H7 (cell line): ENCODE measurements around the gene CACHD1. TPM values are rescaled to one million over a fixed set of nuclear protein-coding genes. Genes with fewer than 3 reads are reported as not detected.

ENCODE experiments used
- DNase-seq: peaks from one replicate; pipeline ENCODE4 v3.0.0; 2012
- H3K27me3 ChIP-seq: 2 replicates; pipeline ENCODE4 v1.6.0; 2011; ENCODE audit warnings: mild to moderate bottlenecking, low read length; ENCODE audit not compliant: control insufficient read depth, insufficient read depth
- H3K36me3 ChIP-seq: replicated peaks from 2 replicates; pipeline ENCODE4 v1.5.1; 2011; ENCODE audit warnings: low read length; ENCODE audit not compliant: control insufficient read depth, insufficient read depth
- H3K4me3 ChIP-seq: 2 replicates; pipeline ENCODE4 v1.5.1; 2011; ENCODE audit warnings: low read depth, mild to moderate bottlenecking, control low read depth, low read length, moderate library complexity; ENCODE audit not compliant: insufficient read depth
- total RNA-seq: library from RNA; depleted of rRNA; stranded (reverse); fragments of >200 nt; shearing (Covaris generic); gene quantifications from 2 replicates; pipeline ENCODE4 v1.2.3, GENCODE V29; 2014

CACHD1 gene
- total RNA-seq, 1 experiment from 2014 or later: 53.5 TPM

DNA sequence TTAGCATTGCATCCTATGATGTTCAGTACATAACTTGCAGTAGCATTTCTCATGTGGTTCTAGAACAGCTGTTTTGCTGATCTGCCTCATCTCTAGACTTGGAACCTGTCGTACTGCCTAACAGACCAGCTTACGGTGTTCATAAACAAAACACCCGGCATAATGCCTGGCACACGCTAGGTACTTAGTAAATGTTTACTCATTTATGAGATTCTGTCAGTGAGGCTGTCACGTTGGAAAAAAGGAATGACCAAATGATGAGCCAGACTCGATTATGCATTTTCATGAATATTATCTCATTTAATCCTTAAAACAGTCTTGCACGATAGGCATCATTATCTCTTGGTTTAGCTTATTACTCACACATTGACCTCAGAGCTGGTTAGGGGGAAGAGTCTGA is 46.4 kb downstream of the CACHD1 start:
- no peaks in the 10 kb centered on the region for H3K36me3 ChIP-seq
- no peaks in the 10 kb centered on the region for H3K27me3 ChIP-seq
- DNase-seq: no peak
- H3K4me3 ChIP-seq: no peak overlapping the region

DNA sequence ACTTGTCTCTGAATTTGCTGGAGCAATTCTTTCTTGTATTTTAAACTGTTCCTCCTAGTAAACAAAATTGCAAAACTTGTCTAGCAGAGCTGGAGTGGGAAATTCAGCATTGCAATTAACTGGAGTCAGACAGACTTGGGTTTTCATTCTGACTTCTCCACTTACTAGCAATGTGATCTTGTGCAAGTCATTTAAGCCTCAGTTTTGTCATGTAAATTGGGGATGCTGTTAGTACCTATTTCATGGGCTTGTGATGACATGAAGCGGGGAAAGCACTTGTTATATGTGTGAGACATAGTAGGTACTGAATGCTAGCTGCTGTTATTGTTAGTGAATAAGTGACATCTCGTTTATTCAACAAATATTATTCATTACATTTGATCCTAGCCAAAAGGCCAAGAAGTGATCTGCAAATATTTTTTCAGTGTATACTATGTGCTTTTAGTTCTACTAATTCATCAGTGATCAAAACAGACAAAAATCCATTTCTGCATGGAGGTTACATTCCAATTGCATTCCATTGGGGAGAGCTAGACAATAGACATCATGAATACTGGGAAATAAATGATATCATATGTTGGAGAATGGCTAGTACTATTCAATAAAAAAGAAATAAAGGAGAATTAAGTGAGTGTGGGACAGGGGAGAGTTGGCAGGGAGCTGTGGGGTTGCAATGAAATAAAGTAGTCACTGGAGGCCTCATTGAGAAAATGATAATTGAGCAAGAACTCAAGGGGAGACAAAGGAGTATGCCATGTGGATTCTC is 47.1 kb downstream of the CACHD1 start:
- no peak for DNase-seq
- Histone ChIP-seq H3K27me3 (no peaks in the 10 kb centered on the region), H3K36me3 (no peaks in the 10 kb centered on the region), H3K4me3 (no peak overlapping the region)

DNA sequence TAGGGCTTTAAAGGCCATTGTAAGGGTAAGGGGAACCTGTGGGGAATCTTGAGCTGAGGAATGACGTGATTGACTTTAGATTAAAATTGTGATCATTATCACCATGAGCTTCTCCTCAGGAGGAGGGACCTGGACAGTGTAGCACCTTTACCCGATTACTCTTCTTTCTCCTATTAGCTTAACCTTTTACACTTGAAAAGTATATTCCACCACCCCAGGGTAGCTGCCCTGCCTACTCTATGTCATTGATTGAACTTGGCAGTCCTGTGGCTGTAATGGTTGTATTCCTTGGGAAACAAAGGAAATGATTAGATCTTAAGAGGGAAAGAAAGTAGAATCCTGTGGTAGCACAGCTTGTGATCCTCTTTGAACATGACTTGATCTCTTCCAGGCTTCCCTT is 47.7 kb downstream of the CACHD1 start:
- Histone ChIP-seq H3K4me3 (no peak overlapping the region), H3K36me3 (no peaks in the 10 kb centered on the region), H3K27me3 (no peaks in the 10 kb centered on the region)
- DNase-seq: no peak

DNA sequence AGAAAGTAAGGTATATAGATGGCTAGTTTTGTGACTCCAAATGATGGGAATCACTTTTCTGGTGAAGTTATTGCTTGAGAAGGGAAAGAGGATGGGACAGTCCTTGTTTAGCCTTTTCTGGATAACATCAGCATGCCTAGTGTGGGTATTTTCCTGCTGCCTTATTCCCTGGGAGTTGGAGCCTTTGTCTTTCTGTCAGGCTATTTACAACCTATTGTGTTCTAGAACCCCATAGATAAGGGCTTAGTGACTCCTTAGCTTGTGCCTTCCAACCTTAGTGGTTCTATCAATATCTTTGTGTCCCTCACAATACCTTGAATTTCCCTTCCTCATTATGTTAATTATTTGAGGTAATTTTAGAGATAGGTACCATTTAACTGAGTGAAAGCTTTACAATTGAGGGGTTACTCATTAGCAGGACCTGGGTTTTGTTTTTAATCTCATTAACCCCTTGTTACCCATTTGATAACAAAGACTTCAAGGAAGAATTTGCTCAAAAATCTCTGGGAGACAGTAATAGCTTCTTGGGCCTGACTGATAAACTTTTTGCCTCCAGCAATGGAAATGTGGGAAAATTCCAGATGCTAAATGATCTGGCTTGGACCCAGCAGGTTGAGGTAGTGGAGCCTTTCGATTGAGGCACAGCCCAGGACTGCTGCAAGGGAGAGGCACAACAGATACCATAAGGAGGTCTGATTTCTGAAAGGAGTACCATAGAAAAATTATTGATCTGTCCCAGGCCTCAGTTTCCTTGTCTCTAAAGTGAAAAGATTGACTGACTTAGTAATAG is 49.0 kb downstream of the CACHD1 start:
- Histone ChIP-seq H3K27me3 (no peaks in the 10 kb centered on the region), H3K36me3 (no peaks in the 10 kb centered on the region), H3K4me3 (no peak overlapping the region)
- DNase-seq: no peak

DNA sequence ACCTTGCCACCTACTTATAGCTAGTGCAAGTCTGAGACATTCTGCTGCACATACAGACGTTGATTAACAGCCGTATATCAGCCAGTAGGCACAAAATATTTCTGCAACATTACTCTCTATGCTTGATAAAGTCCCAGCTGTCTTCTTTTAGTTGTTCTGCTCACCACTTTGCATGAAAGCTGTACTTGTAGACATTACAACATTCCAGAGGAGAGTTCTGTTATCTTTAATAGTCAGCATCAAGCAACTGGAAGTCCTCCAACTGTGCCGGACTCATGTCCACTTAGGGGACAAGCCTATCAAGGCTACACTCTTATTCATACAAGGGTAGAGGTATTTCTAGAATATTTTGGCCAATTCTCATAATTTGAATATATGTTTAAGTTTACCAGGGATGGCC is 50.0 kb downstream of the CACHD1 start:
- H3K27me3 ChIP-seq: no peaks in the 10 kb centered on the region
- no peak overlapping the region for H3K4me3 ChIP-seq
- H3K36me3 ChIP-seq: no peaks in the 10 kb centered on the region
- DNase-seq: no peak

DNA sequence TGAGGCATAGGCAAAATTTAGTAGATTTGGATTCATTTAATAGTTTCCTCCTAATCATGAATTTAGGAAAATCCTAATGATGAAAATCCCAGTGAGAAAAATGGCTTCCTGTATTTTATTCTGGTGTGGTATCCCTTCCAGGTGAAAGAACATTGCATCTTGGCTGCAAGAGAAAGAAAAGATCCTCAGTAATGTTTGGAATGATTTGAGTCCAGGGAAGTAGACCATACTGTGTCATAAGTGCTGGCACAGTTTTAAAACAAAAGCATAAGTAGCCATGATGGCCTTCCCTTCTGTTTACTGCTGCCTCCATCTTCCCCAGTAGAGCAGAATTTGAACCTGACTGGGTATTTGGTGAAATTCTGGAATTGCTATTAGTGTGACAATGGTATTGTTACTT is 52.8 kb downstream of the CACHD1 start:
- Histone ChIP-seq H3K27me3 (no peaks in the 10 kb centered on the region), H3K4me3 (no peak overlapping the region), H3K36me3 (no peaks in the 10 kb centered on the region)
- DNase-seq: no peak

DNA sequence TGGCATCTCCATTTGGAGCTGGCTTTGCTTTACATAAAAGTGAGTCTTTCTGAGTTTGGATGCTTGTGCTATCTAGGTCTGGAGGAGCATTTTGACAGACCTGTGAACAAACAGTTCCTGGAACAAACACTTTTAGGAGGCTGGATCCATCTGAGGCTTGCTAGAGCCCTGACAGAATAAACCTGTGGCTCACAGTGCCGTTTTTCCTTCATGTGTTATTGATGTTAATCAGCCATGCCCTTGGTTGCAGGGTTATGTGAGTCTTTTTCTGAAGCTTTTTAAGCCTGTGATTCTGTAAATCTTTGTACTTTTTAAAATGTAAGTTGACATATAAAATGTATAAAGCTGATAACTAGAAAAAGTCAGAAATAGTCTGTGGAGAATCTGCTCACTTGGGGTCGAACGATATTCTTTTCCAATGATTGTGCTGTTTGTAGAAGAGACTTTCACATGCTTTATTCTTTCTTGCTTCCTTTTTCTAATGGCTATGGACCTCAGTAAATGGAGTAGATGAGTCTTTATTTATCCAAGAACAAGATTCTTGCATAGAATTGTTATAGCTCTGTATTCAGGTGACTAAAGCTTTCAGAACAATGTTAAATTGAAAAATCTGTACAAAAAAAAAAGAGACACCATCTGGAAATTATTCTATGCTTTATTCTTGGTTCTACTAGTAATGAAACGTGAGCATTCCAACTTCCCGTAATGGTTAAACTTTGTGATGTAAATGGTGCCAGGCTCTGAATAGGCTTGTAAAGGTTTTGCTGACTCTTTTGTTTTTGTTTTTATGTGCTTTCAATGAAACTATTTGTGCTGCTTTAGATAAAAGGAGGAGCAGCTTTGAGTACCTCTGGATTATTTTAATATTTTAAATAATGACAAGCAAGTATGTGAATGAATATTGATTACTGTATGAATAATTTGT is 53.7 kb downstream of the CACHD1 start:
- Histone ChIP-seq H3K4me3 (no peak overlapping the region), H3K36me3 (no peaks in the 10 kb centered on the region), H3K27me3 (no peaks in the 10 kb centered on the region)
- DNase-seq: no peak

DNA sequence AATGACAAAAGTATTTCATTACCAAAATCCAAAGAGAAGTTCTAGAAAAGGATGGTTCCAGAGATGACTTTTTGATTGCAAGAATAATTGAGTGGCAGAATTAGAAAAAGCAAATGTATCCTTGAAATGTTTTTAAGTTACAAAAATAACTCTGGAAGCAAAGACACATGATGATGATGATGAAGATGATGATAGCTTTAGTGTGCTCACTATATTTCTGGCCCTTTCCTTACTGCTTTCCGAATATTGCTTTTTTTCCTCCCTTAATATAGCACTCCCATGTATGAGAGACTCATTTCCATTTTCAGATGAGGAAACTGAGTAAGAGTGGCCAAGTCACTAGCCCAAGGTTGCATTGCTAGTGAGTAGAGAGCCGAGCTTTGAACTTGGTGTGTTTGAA is 54.7 kb downstream of the CACHD1 start:
- Histone ChIP-seq H3K36me3 (no peaks in the 10 kb centered on the region), H3K27me3 (no peaks in the 10 kb centered on the region), H3K4me3 (no peak overlapping the region)
- DNase-seq: no peak

DNA sequence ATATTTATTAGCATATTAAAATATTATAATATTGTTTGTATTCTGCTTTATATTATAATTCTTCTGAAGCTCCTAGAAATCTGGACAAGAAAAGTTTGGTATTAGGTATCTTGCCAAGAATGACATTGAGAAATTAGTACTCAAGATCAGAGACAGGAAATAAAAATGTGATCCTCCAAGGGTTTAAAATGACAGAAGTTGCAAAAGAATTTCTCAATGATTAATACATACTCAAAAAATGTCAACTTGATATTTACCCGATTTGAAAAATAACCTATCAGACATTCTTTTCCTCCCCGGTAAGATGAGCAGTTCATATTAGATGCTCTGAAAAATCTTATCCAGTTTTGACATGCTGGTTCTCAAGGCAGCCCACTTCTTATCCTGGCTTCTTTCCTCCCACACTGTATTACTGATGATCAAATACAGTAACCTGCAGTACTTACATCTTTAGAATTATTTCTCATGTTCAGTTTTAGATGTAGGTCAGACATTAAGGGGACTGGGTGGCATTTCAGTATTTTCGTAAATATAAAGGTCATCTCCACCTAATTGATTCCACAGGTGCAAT is 55.3 kb downstream of the CACHD1 start:
- no peaks in the 10 kb centered on the region for H3K27me3 ChIP-seq

DNA sequence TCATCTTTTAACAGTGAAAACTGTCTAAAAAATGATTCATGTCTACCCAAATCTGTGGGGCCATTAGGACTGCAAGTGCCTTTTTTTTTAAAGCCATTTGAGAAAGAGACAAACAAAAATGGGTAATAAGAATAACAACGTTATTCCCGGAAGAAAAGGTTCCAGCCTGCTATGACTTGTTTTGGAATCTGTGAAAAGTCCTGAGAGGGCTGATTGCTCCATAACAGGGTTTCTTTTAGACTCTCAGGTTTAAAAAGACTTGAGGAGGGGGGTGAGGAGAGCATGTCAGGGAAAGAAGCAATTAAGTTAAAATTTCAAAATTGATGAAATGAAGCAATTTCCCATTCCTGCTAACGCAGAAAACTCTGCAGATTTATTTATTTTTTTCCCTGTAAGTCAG is 56.4 kb downstream of the CACHD1 start:
- no peaks in the 10 kb centered on the region for H3K36me3 ChIP-seq
- H3K27me3 ChIP-seq: no peaks in the 10 kb centered on the region
- DNase-seq: no peak
- H3K4me3 ChIP-seq: no peak overlapping the region

More for the DNA sequence above, 55.3 kb downstream of the CACHD1 start:
- H3K36me3 ChIP-seq: no peaks in the 10 kb centered on the region
- H3K4me3 ChIP-seq: no peak overlapping the region
- no peak for DNase-seq

DNA sequence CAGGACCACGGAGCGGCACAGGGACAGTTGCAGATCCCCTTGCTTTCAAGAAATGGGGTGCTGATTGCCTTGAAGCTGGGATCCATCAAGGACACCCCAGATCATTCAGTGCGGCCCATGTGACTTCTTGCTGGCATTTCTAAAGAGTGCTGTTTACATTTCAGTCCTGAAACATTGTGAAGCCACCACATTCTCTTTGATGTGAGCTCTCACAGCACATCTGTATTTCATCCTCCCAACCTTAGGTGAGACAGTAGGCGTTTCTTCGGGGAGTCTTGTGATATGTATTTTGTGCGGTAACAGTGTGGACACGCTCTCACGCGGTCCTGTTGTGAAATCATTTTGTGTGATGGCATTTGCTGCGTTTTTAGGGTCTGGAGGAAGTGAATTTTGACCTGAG is 57.2 kb downstream of the CACHD1 start:
- Histone ChIP-seq H3K36me3 (no peaks in the 10 kb centered on the region), H3K27me3 (no peaks in the 10 kb centered on the region), H3K4me3 (no peak overlapping the region)
- DNase-seq: no peak

DNA sequence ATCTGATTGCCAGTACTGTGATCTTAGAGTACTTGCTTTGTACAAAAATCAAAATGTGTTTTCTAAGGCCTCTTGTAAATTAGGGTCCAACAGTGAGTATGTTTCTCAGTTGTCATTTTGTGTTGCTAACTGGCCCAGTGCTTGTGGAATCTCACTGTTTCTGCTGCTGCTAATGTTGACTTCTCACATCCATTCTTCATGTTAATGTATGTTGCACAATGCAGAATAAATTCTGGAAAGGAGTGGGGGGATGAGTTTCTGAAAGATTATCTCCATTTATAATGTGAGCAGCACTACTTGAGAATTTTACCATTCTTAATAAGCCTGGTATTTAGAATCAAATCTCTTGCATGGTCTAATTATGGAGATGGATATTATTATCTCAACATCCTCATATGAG is 57.9 kb downstream of the CACHD1 start:
- Histone ChIP-seq H3K27me3 (no peaks in the 10 kb centered on the region), H3K36me3 (no peaks in the 10 kb centered on the region), H3K4me3 (no peak overlapping the region)
- DNase-seq: no peak

DNA sequence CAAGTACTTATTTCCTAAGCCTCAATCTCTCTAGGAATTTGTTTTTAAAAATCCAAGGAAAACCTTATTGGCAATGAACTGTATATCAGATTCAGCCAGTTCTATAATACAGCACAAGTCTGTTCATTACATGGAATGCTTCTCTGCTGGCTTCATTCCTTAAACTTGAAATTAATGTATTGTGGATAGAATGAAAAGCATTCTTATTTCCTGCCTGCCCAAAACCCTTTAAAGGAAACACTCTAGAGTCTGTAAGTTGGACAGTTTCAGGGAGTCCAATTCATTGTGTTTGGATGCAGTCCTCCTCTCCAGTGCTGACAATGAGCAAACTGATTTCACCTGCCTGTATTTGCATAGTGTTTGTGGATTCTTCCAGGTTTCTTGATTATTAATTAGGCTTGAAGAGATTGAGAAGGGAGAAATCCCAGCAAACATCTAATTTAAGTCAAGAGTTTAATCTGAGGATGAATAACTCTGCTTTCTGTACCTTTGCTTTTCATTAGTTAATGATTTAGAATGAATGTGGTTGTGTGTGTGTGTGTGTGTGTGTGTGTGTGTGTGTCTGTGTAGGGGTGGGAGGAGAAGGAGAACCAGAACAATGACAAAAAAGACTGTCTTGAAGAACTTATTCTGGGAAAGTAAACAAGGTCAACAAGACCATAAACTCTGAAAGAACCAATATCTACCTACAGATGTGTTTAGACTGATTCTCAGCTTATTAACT is 61.2 kb downstream of the CACHD1 start:
- no peaks in the 10 kb centered on the region for H3K36me3 ChIP-seq
- no peak overlapping the region for H3K4me3 ChIP-seq
- no peaks in the 10 kb centered on the region for H3K27me3 ChIP-seq
- DNase-seq: no peak

DNA sequence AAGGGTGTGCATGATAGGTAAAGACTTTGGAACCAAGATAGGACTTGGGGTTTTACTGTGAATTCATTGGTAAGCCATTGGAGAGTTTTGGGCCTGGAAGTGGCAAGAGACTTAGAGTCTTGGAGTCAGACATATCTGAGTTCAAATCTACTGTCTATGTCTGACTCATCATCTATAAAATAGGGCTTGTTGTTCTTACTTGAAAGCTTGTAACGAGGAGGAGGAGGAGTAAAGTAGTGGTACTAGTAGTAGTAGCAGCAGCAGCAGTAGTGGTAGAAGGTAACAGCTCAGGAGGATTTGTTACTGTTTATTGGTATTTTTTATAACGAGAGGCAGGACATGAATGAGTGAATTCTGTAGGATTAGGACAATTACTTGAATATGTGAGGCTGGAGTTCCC is 62.7 kb downstream of the CACHD1 start:
- no peaks in the 10 kb centered on the region for H3K27me3 ChIP-seq
- DNase-seq: no peak
- H3K36me3 ChIP-seq: no peaks in the 10 kb centered on the region
- no peak overlapping the region for H3K4me3 ChIP-seq
